ENCODE data around the gene CCER1.

The CCER1 gene

DNA sequence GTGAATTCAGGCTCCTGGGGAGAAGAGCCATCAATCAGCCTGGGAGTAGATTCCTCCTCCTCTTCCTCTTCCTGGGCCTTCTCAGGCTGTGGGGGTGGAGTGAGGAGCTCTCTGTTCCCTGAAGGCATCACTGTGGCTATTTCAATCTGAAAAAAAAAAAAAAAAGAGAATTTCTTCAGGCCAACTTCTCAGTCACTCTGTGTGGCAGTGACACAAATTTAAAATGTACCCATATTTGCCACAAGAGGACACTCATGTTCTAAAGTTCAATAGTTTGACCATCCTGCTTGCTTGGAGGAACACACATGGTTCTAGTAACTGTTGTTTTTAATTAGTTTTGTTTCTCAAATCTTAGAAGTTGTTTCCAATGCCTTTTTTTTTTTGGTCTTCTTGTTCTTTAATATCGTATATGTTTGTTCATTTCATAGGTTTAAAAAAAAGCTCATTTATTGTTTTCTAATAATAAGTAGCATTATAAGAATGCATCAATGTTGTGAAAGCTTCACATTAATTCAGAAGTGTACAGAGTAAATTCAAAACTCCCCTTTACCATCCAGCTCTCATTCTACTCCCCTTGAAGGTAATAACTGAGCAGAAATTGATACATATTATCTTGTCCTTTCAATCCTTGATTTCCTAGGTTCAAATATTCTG lies 23.3 kb upstream of the CCER1 start:
- TF ChIP-seq, protein P1, sequence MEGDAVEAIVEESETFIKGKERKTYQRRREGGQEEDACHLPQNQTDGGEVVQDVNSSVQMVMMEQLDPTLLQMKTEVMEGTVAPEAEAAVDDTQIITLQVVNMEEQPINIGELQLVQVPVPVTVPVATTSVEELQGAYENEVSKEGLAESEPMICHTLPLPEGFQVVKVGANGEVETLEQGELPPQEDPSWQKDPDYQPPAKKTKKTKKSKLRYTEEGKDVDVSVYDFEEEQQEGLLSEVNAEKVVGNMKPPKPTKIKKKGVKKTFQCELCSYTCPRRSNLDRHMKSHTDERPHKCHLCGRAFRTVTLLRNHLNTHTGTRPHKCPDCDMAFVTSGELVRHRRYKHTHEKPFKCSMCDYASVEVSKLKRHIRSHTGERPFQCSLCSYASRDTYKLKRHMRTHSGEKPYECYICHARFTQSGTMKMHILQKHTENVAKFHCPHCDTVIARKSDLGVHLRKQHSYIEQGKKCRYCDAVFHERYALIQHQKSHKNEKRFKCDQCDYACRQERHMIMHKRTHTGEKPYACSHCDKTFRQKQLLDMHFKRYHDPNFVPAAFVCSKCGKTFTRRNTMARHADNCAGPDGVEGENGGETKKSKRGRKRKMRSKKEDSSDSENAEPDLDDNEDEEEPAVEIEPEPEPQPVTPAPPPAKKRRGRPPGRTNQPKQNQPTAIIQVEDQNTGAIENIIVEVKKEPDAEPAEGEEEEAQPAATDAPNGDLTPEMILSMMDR (IDR thresholded peaks at IDR 0.05) = peak; percentile 78

GRCh38 chr12:90977224-90977623 lies 22.2 kb upstream of the CCER1 start:
- TF ChIP-seq, protein P1 (IDR thresholded peaks at IDR 0.05) = no peak

GRCh38 chr12:90974286-90974685 lies 19.3 kb upstream of the CCER1 start:
- TF ChIP-seq, protein P1 (IDR thresholded peaks at IDR 0.05) = no peak

DNA sequence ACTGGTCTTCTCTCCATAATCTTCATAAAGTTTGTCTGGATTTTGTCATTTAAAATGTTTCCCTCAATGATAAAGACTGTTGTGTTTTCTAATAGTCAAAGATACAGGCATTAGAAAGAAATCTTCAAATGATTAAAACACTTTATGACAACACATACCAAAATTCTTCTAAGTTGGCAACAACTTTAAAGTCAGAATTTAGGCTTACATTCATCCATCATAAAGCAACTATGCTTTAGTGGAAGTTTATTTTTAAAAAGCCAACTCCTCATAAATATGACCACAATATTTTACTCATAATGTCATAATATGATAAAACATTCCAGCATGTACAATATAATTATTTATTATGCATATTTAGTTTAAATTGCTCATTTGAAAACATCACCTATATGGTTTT lies 17.2 kb upstream of the CCER1 start:
- TF ChIP-seq, protein P1 (IDR thresholded peaks at IDR 0.05) = no peak

DNA sequence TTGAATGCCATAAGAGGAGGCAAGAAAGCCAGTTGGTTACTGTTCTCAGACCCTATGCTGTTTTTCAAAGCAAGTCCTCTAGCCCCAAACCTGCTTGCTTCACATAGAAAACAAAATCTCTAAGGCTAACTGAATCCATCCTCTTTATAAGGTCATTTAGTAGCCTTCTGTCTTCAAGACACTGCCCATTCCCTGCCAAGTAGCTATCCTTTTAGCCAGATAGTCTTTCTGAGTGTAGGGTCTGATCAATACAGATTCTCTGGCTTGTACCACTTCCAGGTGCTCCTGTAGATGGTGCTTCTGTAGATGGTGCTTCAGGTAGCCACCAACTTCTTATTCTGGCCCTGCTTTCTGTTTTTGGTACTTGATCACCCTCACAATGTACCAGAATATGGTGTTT lies 15.9 kb upstream of the CCER1 start:
- TF ChIP-seq, protein P1 (IDR thresholded peaks at IDR 0.05) = no peak

DNA sequence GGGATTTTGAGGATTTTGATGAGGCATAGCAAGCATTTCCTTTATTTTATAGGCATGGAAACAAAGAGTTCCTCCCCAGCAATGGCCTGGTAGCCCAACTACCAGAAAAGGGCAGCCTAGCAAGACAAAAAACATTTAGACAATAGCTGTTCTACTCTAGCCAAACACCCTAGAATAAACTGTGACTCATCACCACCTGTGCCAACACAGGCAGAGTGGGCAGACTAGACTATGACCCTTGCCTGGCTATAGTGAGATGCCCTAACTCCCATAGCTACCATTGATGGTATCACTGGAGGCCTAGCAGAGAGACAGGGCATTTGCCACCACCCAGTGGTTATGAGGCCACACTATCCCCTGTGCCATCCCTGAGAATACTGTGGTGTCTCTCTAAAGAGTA lies 15.5 kb upstream of the CCER1 start:
- TF ChIP-seq, protein P1 (IDR thresholded peaks at IDR 0.05) = no peak

DNA sequence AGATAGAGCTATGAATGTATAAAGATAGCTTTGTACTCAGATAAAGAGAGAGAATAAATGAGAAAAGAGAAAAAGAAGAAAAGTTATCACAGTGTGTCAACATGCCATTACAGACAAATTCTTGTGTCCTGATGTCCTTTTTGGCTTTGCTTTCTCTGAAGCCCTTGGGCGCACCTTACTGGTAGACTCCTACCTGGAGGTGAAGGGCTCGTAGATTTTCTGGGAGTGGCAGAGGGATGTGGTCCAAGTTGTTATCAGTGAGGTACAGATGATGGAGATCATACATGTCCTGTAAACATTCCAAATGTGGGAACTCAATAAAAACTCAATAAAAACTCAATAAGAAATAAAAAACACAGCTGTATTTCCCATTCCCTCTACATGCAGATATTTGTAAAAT lies 14.9 kb upstream of the CCER1 start:
- TF ChIP-seq, protein P1 (IDR thresholded peaks at IDR 0.05) = no peak

DNA sequence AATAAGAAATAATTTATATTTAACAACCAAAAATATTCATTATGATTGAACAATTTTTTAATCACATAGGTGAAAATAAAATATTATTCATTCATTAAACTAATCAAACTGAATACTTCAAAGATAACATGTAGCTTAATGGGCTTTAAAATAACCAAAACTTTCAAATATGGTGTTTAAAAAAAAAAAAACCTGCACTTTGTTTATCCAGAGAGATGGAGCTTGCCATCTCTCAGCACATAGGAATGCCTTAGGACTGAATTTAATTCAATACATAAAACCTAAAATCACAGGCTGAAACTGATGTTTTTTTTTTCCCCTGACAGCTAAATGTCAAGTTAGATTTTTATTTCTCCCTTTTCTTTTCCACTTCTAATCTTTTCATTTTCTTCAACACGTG lies 14.4 kb upstream of the CCER1 start:
- TF ChIP-seq, protein P1 (IDR thresholded peaks at IDR 0.05) = no peak
